K562 treated with DMSO at 1 percent for 12 hours (cell line): ENCODE measurements around the gene RPS6KA5. TPM values are rescaled to one million over a fixed set of nuclear protein-coding genes. Genes with fewer than 3 reads are reported as not detected.

Source experiments
- total RNA-seq: library from RNA; unstranded; fragments of 300-600 nt; gene quantifications from 2 replicates; pipeline ENCODE4 v1.2.3, GENCODE V29; 2022; ENCODE audit not compliant: insufficient read depth

RPS6KA5 gene
- 0.72 and 4.8 TPM in 2 replicates for total RNA-seq

GRCh38 chr14:91060351-91061055, at the start of gene RPS6KA5:
RPS6KA5 (minus strand) TSS chr14:91060641; CDS start chr14:91060434, 207 bp downstream.

DNA sequence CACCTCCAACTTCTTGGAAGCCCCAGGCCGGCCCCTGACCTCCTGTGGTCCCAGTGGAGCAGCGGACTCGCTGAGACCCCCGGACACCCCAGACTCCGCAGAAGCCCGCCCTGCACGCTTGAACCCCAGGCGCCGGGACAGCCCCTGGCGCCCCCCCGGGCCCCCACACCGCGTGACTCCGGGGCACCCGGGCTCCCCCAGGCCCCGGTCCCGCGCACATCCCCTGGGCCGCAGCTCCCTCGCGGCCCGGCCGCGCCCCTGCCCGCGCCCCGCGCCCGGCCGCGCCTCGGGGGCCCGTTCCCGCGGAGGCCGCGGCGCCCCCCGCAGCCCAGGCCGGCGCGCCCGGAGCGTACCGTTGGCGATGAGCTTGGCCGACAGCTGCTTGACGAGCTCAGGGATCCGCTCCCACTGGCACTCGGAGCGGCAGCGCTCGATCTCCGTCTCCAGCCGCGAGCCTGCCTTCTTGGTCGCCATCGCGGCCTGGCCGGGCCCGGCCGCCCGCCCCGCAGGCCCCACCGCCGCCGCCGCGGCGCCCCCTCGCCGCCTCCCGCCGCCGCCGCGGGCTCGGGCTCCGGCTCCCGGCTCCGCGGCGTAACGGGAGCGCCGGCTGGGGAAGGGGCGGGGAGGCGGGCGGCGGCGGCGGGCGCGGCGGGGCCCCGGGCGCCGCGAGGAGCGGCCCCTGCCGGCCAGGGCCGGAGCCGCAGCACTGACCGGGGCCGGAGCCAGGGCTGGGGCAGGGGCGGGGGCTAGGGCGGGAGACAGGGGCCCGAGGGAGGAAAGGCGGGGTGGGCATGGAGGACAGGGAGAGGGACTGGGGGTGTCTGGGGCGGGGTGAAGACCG, 244.4 kb downstream of the RPS6KA5 start, which contains the start of gene TTC7B:
Gene TTC7B (minus strand): TSS at position 609 of the 841 bp plus-strand sequence. CDS start 135 bp downstream, at position 474.

Other genes starting within 250 kb of the RPS6KA5 start
- 27.8 and 48.0 TPM in 2 replicates for gene TTC7B, start 244.2 kb downstream of the RPS6KA5 start, total RNA-seq
- 7.4 and 14.1 TPM in 2 replicates for gene DGLUCY, start 53.4 kb upstream of the RPS6KA5 start, total RNA-seq
- 7.2 and 8.3 TPM in 2 replicates for gene GPR68, start 184.1 kb upstream of the RPS6KA5 start, total RNA-seq